Measurements from ENCODE around the gene TBX15. TPM values are rescaled to one million over a fixed set of nuclear protein-coding genes. Genes with fewer than 3 reads are reported as not detected.

TBX15 gene
- total RNA-seq, 1 experiment from 2014 or later, result 1.9 TPM

- ATAC-seq, result no peak
- TF ChIP-seq CTCF (IDR thresholded peaks at IDR 0.05), result no peak
- TF ChIP-seq REST (IDR thresholded peaks at IDR 0.05; ENCODE audit: insufficient read depth in 1 of 2, low read depth in 2 of 2, low read length in 1 of 2), result no peak
- no peaks in the 10 kb centered on the region for H3K4me1 ChIP-seq (ENCODE audit: control insufficient read depth, insufficient read depth, low read length)
- DNase-seq (ENCODE audit: low read depth, low spot score), result no peak
- H3K27me3 ChIP-seq (ENCODE audit: control insufficient read depth, insufficient read depth, low read length), result no peaks in the 10 kb centered on the region; the same call in 1 of the 2 replicates
- no peaks in the 10 kb centered on the region for H3K9me3 ChIP-seq (ENCODE audit: control insufficient read depth, insufficient read depth, low read depth, low read length)
- H3K4me3 ChIP-seq (ENCODE audit: low read depth in 2 of 2, low read length in 2 of 2), result no peak overlapping the region
- intact Hi-C loops (cut with micrococcal nuclease; ENCODE audit: unreplicated experiment) (loop anchor here (10.0 kb wide), 1 partner anchor 851 kb away; no protein-coding TSS in a partner anchor), in situ Hi-C loops (cut with HindIII; ENCODE audit: low pct_unique_long_range_greater_than_20kb, low sequenced_read_pairs) (no loop called here)
- no peaks in the 10 kb centered on the region for H3K36me3 ChIP-seq (ENCODE audit: control insufficient read depth, insufficient read depth, low read length)
- H3K27ac ChIP-seq (ENCODE audit: low read length), result no peak overlapping the region
- ChIA-PET CTCF (interaction anchor here (0.6 kb wide), 1 partner anchor 470 kb away, joined by 8 read pairs; no protein-coding TSS in a partner anchor), POLR2A (no interaction called here)
- no TSS peak for BruUV-seq (replicated peaks)
These were observed 17.7 kb upstream of the TBX15 start for GRCh38 chr1:119005724-119006405.

GRCh38 chr1:119004781-119005180 lies 16.6 kb upstream of the TBX15 start:
- TF ChIP-seq REST (IDR thresholded peaks at IDR 0.05; ENCODE audit: insufficient read depth in 1 of 2, low read depth in 2 of 2, low read length in 1 of 2) (no peak), SIN3A (IDR thresholded peaks at IDR 0.05; ENCODE audit: borderline replicate concordance, insufficient read depth, low read depth, low read length) (no peak), POLR2AphosphoS5 (IDR thresholded peaks at IDR 0.05; ENCODE audit: low read depth, low read length) (no peak), CTCF (IDR thresholded peaks at IDR 0.05) (no peak), TCF7L2 (IDR thresholded peaks at IDR 0.05; ENCODE audit: low read depth, low read length) (no peak)
- BruUV-seq (replicated peaks), result no TSS peak
- Histone ChIP-seq H3K36me3 (ENCODE audit: control insufficient read depth, insufficient read depth, low read length) (no peaks in the 10 kb centered on the region), H3K27me3 (ENCODE audit: control insufficient read depth, insufficient read depth, low read length) (no peaks in the 10 kb centered on the region; the same call in 1 of the 2 replicates), H3K27ac (ENCODE audit: low read length) (no peak overlapping the region), H3K4me3 (ENCODE audit: low read depth in 2 of 2, low read length in 2 of 2) (no peak overlapping the region), H3K9me3 (ENCODE audit: control insufficient read depth, insufficient read depth, low read depth, low read length) (no peaks in the 10 kb centered on the region), H3K4me1 (ENCODE audit: control insufficient read depth, insufficient read depth, low read length) (no peaks in the 10 kb centered on the region)
- in situ Hi-C loops (cut with HindIII; ENCODE audit: low pct_unique_long_range_greater_than_20kb, low sequenced_read_pairs), result no loop called here
- ATAC-seq, result no peak
- ChIA-PET CTCF (no interaction called here), POLR2A (no interaction called here)
- DNase-seq (ENCODE audit: low read depth, low spot score), result no peak
- intact Hi-C loops (cut with micrococcal nuclease; ENCODE audit: unreplicated experiment), result loop anchor here (10.0 kb wide), 1 partner anchor 850 kb away; no protein-coding TSS in a partner anchor
